ENCODE data around the gene FHOD3.

Gene FHOD3

DNA sequence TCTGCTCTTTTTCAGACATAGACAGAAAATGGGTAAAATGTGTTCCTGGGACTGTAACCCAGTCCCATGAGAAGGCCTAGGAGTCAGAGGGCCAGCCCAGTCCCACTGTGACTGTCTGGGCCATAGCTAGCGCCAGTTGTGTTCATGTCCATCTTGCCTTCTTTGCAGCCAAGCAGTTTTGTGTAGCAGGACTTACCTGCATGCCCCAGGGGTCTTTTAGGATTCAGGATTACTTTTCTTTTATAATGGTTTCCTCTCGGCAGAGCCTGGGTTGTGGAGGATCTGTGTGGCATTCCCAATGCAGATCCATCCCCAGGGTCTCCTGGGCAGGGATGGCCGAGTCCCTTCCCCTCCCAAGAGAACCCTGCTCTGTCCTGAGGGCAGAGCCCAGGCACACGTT, 90.8 kb downstream of the FHOD3 start:
- TF ChIP-seq CTCF (IDR thresholded peaks at IDR 0.05; ENCODE audit: low read depth, low read length, missing control alignments): no peak
- H3K36me3 ChIP-seq (replicated peaks): no peaks in the 10 kb centered on the region
- no peak for DNase-seq
- no peak overlapping the region for H3K27ac ChIP-seq
- no peak overlapping the region for H3K4me3 ChIP-seq (ENCODE audit: low read depth, low read length)
- H3K27me3 ChIP-seq (replicated peaks): no peaks in the 10 kb centered on the region
- in situ Hi-C loops (cut with HindIII; ENCODE audit: low pct_ligation_motif_present, low sequenced_read_pairs): no loop called here

DNA sequence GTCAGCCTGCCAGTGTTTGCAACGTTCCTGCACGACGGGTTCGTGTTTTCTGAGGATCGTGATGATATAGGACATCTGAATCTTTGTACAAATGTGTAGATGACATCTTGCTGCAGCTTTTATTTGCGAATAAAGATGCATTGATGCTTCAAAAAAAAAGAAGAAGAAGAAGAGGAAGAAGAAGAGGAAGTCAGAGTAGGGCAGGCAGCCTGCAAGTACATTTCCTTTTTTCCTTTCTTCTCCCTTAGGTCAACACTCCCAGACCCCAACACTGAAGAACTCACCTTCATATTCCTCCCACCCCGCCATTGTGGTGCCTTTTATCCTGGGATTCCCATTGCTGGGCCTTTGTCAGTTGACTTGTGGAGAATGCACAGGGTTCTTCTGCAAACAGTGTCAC, 91.5 kb downstream of the FHOD3 start:
- no peak overlapping the region for H3K4me3 ChIP-seq (ENCODE audit: low read depth, low read length)
- no peaks in the 10 kb centered on the region for H3K27me3 ChIP-seq (replicated peaks)
- no peaks in the 10 kb centered on the region for H3K36me3 ChIP-seq (replicated peaks)
- H3K27ac ChIP-seq: no peak overlapping the region
- no peak for DNase-seq
- no peak for TF ChIP-seq CTCF (IDR thresholded peaks at IDR 0.05; ENCODE audit: low read depth, low read length, missing control alignments)
- in situ Hi-C loops (cut with HindIII; ENCODE audit: low pct_ligation_motif_present, low sequenced_read_pairs): no loop called here

DNA sequence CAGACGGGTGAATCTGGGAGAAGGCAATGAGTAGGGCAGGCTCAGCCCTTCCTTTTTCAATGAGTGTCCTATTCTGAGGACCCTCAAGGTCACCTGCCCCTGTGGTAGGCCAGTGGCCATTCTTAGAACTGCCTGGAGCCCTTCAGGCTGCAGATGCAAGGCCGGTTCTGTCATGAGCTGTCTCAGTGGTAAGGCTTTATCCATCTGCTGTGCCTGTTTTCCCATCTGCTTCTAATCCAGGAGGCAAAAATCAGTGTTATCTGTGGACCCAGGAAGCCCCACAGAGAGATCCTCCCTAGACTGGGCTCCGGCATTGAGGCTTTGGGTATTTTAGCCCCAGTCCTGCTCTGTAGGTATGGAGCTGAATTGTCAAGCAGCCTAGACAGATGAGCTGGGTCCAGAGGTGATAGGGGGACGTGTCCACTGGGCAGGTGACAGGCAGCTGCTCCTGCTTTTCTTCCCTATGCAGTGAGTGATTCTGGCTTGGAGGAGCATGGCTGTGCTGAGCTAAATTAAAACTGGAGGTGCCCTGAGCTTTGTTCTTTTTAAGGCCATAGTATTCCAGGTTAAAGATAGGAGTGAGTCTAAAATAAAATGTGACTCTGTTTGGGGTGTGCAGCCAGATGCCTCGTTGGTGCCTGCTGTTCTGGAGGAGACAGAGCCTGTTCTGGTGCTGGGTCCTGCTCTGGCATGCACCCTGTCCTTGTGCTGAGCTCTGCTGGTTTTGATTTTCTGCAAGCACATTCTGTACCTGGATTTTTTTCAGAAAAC, 92.5 kb downstream of the FHOD3 start:
- in situ Hi-C loops (cut with HindIII; ENCODE audit: low pct_ligation_motif_present, low sequenced_read_pairs): no loop called here
- no peak overlapping the region for H3K4me3 ChIP-seq (ENCODE audit: low read depth, low read length)
- H3K27me3 ChIP-seq (replicated peaks): no peaks in the 10 kb centered on the region
- DNase-seq: no peak
- no peak for TF ChIP-seq CTCF (IDR thresholded peaks at IDR 0.05; ENCODE audit: low read depth, low read length, missing control alignments)
- no peaks in the 10 kb centered on the region for H3K36me3 ChIP-seq (replicated peaks)
- H3K27ac ChIP-seq: no peak overlapping the region

DNA sequence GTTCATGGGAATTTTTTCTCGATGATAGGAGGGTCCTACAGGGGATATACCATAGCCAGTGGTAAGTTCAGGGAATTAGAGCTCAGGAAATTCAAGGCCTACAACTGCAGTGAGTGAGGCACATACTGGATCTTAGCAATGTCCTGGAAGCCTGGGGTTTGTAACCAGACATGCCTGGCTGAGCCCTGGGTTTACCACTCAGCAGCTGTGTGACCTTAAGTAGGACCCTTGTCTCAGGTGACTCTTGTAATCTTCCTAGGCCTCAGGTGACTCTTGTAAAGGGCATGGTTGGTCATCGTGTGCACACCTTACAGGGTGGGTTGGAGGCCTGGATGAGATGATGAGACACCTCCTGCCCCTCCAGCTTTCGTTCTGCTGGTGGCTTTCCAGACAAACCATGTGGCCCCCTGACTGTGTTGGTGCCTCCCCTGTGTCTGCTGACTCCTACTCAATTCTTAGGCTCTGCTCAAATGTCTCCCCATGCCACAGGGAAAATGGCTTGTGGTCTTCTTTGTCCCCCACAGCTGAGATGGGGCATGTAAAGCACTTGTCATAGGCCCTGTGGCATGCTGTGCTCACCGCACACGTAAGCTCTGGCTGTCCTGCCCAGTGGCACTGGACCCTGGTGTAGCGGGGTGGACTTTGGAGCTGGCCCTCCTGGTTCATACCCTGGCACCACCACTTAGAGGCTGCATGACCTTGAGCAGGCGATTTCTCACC, 94.1 kb downstream of the FHOD3 start:
- in situ Hi-C loops (cut with HindIII; ENCODE audit: low pct_ligation_motif_present, low sequenced_read_pairs): no loop called here

GRCh38 chr18:36392164-36392978, 94.9 kb downstream of the FHOD3 start:
- H3K36me3 ChIP-seq (replicated peaks): no peaks in the 10 kb centered on the region
- no peak overlapping the region for H3K27ac ChIP-seq
- DNase-seq: peak; percentile 40
- H3K27me3 ChIP-seq (replicated peaks): no peaks in the 10 kb centered on the region
- in situ Hi-C loops (cut with HindIII; ENCODE audit: low pct_ligation_motif_present, low sequenced_read_pairs): no loop called here
- no peak for TF ChIP-seq CTCF (IDR thresholded peaks at IDR 0.05; ENCODE audit: low read depth, low read length, missing control alignments)
- H3K4me3 ChIP-seq (ENCODE audit: low read depth, low read length): no peak overlapping the region

More for the DNA sequence above, 94.1 kb downstream of the FHOD3 start:
- DNase-seq: no peak
- H3K27ac ChIP-seq: no peak overlapping the region
- H3K4me3 ChIP-seq (ENCODE audit: low read depth, low read length): no peak overlapping the region
- no peaks in the 10 kb centered on the region for H3K27me3 ChIP-seq (replicated peaks)
- no peaks in the 10 kb centered on the region for H3K36me3 ChIP-seq (replicated peaks)
- no peak for TF ChIP-seq CTCF (IDR thresholded peaks at IDR 0.05; ENCODE audit: low read depth, low read length, missing control alignments)

All from brain microvascular endothelial cell (primary cell).